GM12892 (cell line): ENCODE measurements around the gene CEP41.

Experiments
- POLR2A ChIP-seq: IDR thresholded peaks from 2 replicates; pipeline ENCODE4 v1.6.1; 2011; ENCODE audit warnings: low read depth, low read length, control low read depth
- POLR2AphosphoS5 ChIP-seq: IDR thresholded peaks from 2 replicates; pipeline ENCODE4 v1.6.1; 2011; ENCODE audit warnings: low read depth, low read length, control low read depth
- TAF1 ChIP-seq: IDR thresholded peaks from 2 replicates; pipeline ENCODE4 v1.6.1; 2011; ENCODE audit warnings: low read depth, mild to moderate bottlenecking, control low read depth, low read length, borderline replicate concordance

- TF ChIP-seq POLR2AphosphoS5 = no peak
- no peak for TF ChIP-seq POLR2A
- no peak for TF ChIP-seq TAF1
Measured at GRCh38 chr7:130435311-130435854, 5.4 kb downstream of the CEP41 start.
